PC-9 (cell line): Measurements from ENCODE around the gene NAT14.

Experiments
- CTCF ChIP-seq: fragments of 200-600 bp; sonication (generic); conservative IDR thresholded peaks from 2 replicates; pipeline ENCODE4 v1.6.1; 2017; ENCODE audit warnings: mixed run types, antibody characterized with exemption, mild to moderate bottlenecking, moderate library complexity
- EZH2 ChIP-seq: fragments of 200-600 bp; sonication (generic); IDR thresholded peaks from 2 replicates; pipeline ENCODE4 v1.8.0; 2017; ENCODE audit warnings: antibody characterized with exemption, low read depth

GRCh38 chr19:55451965-55452748, 32.8 kb upstream of the NAT14 start:
- no peak for TF ChIP-seq CTCF
- no peak for TF ChIP-seq EZH2
